ENCODE results near the gene JPT1.
"Not testable (repeated sequence)": the region's sequence is repeated elsewhere in the genome, so short reads cannot be mapped to it uniquely, and the experiment has no call there.

JPT1 gene

GRCh38 chr17:75138519-75138918, 15.8 kb downstream of the JPT1 start:
- Histone ChIP-seq H3K9me2 (replicated peaks; ENCODE audit: low read depth, low read length) (no peaks in the 10 kb centered on the region), H3K9ac (ENCODE audit: low read depth, low read length, poor library complexity, severe bottlenecking) (no peak overlapping the region), H2AFZ (ENCODE audit: low read length) (no peak overlapping the region), H4K20me1 (ENCODE audit: insufficient read depth, low read length, poor library complexity, severe bottlenecking) (peaks cover 42% of the 10 kb centered on the region), H3K79me2 (ENCODE audit: insufficient read depth, low read length) (peaks cover 74% of the 10 kb centered on the region), H3K4me3 (ENCODE audit: low read length, poor library complexity, severe bottlenecking) (no peak overlapping the region), H3K4me1 (ENCODE audit: insufficient read depth, low read length, poor library complexity, severe bottlenecking) (peaks cover 21% of the 10 kb centered on the region), H3K27me3 (ENCODE audit: insufficient read depth, low read length, poor library complexity, severe bottlenecking) (no peaks in the 10 kb centered on the region), H3K9me3 (ENCODE audit: insufficient read depth, low read depth, low read length) (no peaks in the 10 kb centered on the region), H3F3A (ENCODE audit: low read depth) (peaks cover 29% of the 10 kb centered on the region; the same call in 1 of the 2 replicates), H3K4me2 (ENCODE audit: low read depth, low read length, poor library complexity, severe bottlenecking) (no peak overlapping the region), H3K36me3 (ENCODE audit: insufficient read depth, low read length) (peaks cover 70% of the 10 kb centered on the region; the same call in 1 of the 2 replicates)
- TF ChIP-seq CTCF (conservative IDR thresholded peaks at IDR 0.05; ENCODE audit: low read length), result no peak
- no peak for TF ChIP-seq EZH2phosphoT487 (IDR thresholded peaks at IDR 0.05; ENCODE audit: borderline replicate concordance)

GRCh38 chr17:75137762-75138161, 16.6 kb downstream of the JPT1 start:
- H3K9me3 ChIP-seq (ENCODE audit: insufficient read depth, low read depth, low read length); H3K4me2 ChIP-seq (ENCODE audit: low read depth, low read length, poor library complexity, severe bottlenecking); H3K9ac ChIP-seq (ENCODE audit: low read depth, low read length, poor library complexity, severe bottlenecking); H3K27me3 ChIP-seq (ENCODE audit: insufficient read depth, low read length, poor library complexity, severe bottlenecking); H3K4me3 ChIP-seq (ENCODE audit: low read length, poor library complexity, severe bottlenecking); H2AFZ ChIP-seq (ENCODE audit: low read length); H3K9me2 ChIP-seq (replicated peaks; ENCODE audit: low read depth, low read length): not testable (repeated sequence)
- peaks cover 21% of the 10 kb centered on the region for H3K4me1 ChIP-seq (ENCODE audit: insufficient read depth, low read length, poor library complexity, severe bottlenecking)
- peaks cover 37% of the 10 kb centered on the region for H4K20me1 ChIP-seq (ENCODE audit: insufficient read depth, low read length, poor library complexity, severe bottlenecking)
- peaks cover 63% of the 10 kb centered on the region; the same call in 1 of the 2 replicates for H3K36me3 ChIP-seq (ENCODE audit: insufficient read depth, low read length)
- H3F3A ChIP-seq (ENCODE audit: low read depth), result peaks cover 32% of the 10 kb centered on the region; the same call in 1 of the 2 replicates
- H3K79me2 ChIP-seq (ENCODE audit: insufficient read depth, low read length), result peaks cover 72% of the 10 kb centered on the region

GRCh38 chr17:75135946-75136345, 18.4 kb downstream of the JPT1 start:
- Histone ChIP-seq H3K9ac (ENCODE audit: low read depth, low read length, poor library complexity, severe bottlenecking) (no peak overlapping the region), H4K20me1 (ENCODE audit: insufficient read depth, low read length, poor library complexity, severe bottlenecking) (peaks cover 37% of the 10 kb centered on the region), H3K36me3 (ENCODE audit: insufficient read depth, low read length) (peaks cover 49% of the 10 kb centered on the region; the same call in 1 of the 2 replicates), H3K4me2 (ENCODE audit: low read depth, low read length, poor library complexity, severe bottlenecking) (no peak overlapping the region), H3K27me3 (ENCODE audit: insufficient read depth, low read length, poor library complexity, severe bottlenecking) (no peaks in the 10 kb centered on the region), H2AFZ (ENCODE audit: low read length) (no peak overlapping the region), H3F3A (ENCODE audit: low read depth) (peaks cover 24% of the 10 kb centered on the region; the same call in 1 of the 2 replicates), H3K79me2 (ENCODE audit: insufficient read depth, low read length) (peaks cover 66% of the 10 kb centered on the region), H3K9me2 (replicated peaks; ENCODE audit: low read depth, low read length) (no peaks in the 10 kb centered on the region), H3K4me3 (ENCODE audit: low read length, poor library complexity, severe bottlenecking) (no peak overlapping the region), H3K4me1 (ENCODE audit: insufficient read depth, low read length, poor library complexity, severe bottlenecking) (peaks cover 17% of the 10 kb centered on the region), H3K9me3 (ENCODE audit: insufficient read depth, low read depth, low read length) (no peaks in the 10 kb centered on the region)
- TF ChIP-seq CTCF (conservative IDR thresholded peaks at IDR 0.05; ENCODE audit: low read length), result no peak
- no peak for TF ChIP-seq EZH2phosphoT487 (IDR thresholded peaks at IDR 0.05; ENCODE audit: borderline replicate concordance)

GRCh38 chr17:75135452-75135851, 18.9 kb downstream of the JPT1 start:
- H3K9me2 ChIP-seq (replicated peaks; ENCODE audit: low read depth, low read length), result no peaks in the 10 kb centered on the region
- H3K9me3 ChIP-seq (ENCODE audit: insufficient read depth, low read depth, low read length), result no peaks in the 10 kb centered on the region
- H3K4me3 ChIP-seq (ENCODE audit: low read length, poor library complexity, severe bottlenecking), result no peak overlapping the region
- H3K9ac ChIP-seq (ENCODE audit: low read depth, low read length, poor library complexity, severe bottlenecking), result no peak overlapping the region
- H2AFZ ChIP-seq (ENCODE audit: low read length), result no peak overlapping the region
- H3K27me3 ChIP-seq (ENCODE audit: insufficient read depth, low read length, poor library complexity, severe bottlenecking), result no peaks in the 10 kb centered on the region
- H4K20me1 ChIP-seq (ENCODE audit: insufficient read depth, low read length, poor library complexity, severe bottlenecking), result peaks cover 37% of the 10 kb centered on the region
- peaks cover 44% of the 10 kb centered on the region; the same call in 1 of the 2 replicates for H3K36me3 ChIP-seq (ENCODE audit: insufficient read depth, low read length)
- H3K79me2 ChIP-seq (ENCODE audit: insufficient read depth, low read length), result peaks cover 66% of the 10 kb centered on the region
- H3K4me1 ChIP-seq (ENCODE audit: insufficient read depth, low read length, poor library complexity, severe bottlenecking), result peaks cover 13% of the 10 kb centered on the region
- no peak for TF ChIP-seq EZH2phosphoT487 (IDR thresholded peaks at IDR 0.05; ENCODE audit: borderline replicate concordance)
- TF ChIP-seq CTCF (conservative IDR thresholded peaks at IDR 0.05; ENCODE audit: low read length), result no peak
- H3K4me2 ChIP-seq (ENCODE audit: low read depth, low read length, poor library complexity, severe bottlenecking), result no peak overlapping the region
- peaks cover 24% of the 10 kb centered on the region; the same call in 1 of the 2 replicates for H3F3A ChIP-seq (ENCODE audit: low read depth)

- Histone ChIP-seq H3K4me1 (ENCODE audit: insufficient read depth, low read length, poor library complexity, severe bottlenecking) (peaks cover 12% of the 10 kb centered on the region), H3F3A (ENCODE audit: low read depth) (peaks cover 24% of the 10 kb centered on the region; the same call in 1 of the 2 replicates), H4K20me1 (ENCODE audit: insufficient read depth, low read length, poor library complexity, severe bottlenecking) (peaks cover 38% of the 10 kb centered on the region), H3K79me2 (ENCODE audit: insufficient read depth, low read length) (peaks cover 60% of the 10 kb centered on the region), H3K36me3 (ENCODE audit: insufficient read depth, low read length) (peaks cover 32% of the 10 kb centered on the region; the same call in 1 of the 2 replicates)
- not testable (repeated sequence) for H3K9ac ChIP-seq (ENCODE audit: low read depth, low read length, poor library complexity, severe bottlenecking); H3K9me2 ChIP-seq (replicated peaks; ENCODE audit: low read depth, low read length); H3K4me3 ChIP-seq (ENCODE audit: low read length, poor library complexity, severe bottlenecking); H3K9me3 ChIP-seq (ENCODE audit: insufficient read depth, low read depth, low read length); H3K27me3 ChIP-seq (ENCODE audit: insufficient read depth, low read length, poor library complexity, severe bottlenecking); H2AFZ ChIP-seq (ENCODE audit: low read length); H3K4me2 ChIP-seq (ENCODE audit: low read depth, low read length, poor library complexity, severe bottlenecking)
Measured at GRCh38 chr17:75133607-75134347, 20.5 kb downstream of the JPT1 start.

Data from Loucy (cell line).